Measurements from ENCODE around the gene TRPM3. TPM values are rescaled to one million over a fixed set of nuclear protein-coding genes. Genes with fewer than 3 reads are reported as not detected.

The TRPM3 gene
- total and polyA plus RNA-seq, 7 experiments from 2014 or later = not detected

DNA sequence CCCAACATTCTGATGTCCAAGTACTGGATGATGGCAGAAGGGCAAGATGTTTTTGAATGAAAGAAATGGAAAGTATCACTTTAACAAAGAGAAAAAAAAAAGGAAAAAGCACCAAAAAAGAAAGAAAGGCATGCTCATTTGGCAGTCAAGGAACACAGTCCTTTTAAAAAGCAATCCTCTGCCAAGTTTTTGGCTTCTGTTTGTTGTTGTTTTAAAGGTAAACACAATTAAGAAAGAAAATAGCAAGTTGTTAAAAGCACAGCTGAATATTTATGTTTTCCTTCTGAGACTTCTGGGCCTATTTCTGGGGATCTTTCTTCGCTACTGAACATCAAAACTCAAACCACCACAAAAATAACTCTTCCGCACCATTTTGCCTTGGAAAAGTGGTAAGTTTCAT lies 162.1 kb downstream of the TRPM3 start:
- Histone ChIP-seq H3K9me3 (ENCODE audit: control insufficient read depth in 2 of 3, low read length in 3 of 3) (no peaks in the 10 kb centered on the region), H3K4me1 (ENCODE audit: control insufficient read depth in 2 of 2, insufficient read depth in 2 of 2, low read length in 2 of 2) (no peaks in the 10 kb centered on the region), H3K27me3 (ENCODE audit: control insufficient read depth in 2 of 2, insufficient read depth in 2 of 2, low read length in 2 of 2) (no peaks in the 10 kb centered on the region), H3K27ac (ENCODE audit: low read depth, low read length) (no peak overlapping the region), H3K4me3 (ENCODE audit: low read length) (no peak overlapping the region), H3K36me3 (ENCODE audit: control insufficient read depth in 2 of 3, insufficient read depth in 3 of 3, low read length in 3 of 3) (no peaks in the 10 kb centered on the region)
- ChIA-PET POLR2A (no interaction called here), CTCF (no interaction called here)
- H3K27me3 Mint-ChIP-seq = peaks cover 0 to 12% (median 0%) of the 10 kb centered on the region in 5 donors
- no peaks in the 10 kb centered on the region for H3K4me1 Mint-ChIP-seq
- intact Hi-C loops (cut with micrococcal nuclease) = no loop called here
- ATAC-seq = no peak
- DNase-seq = no peak
- peaks cover 0 to 4% (median 0%) of the 10 kb centered on the region in 11 donors for H3K9me3 Mint-ChIP-seq
- no peak overlapping the region for H3K27ac Mint-ChIP-seq
- no peak overlapping the region for H3K4me3 Mint-ChIP-seq
- no peaks in the 10 kb centered on the region for H3K36me3 Mint-ChIP-seq

DNA sequence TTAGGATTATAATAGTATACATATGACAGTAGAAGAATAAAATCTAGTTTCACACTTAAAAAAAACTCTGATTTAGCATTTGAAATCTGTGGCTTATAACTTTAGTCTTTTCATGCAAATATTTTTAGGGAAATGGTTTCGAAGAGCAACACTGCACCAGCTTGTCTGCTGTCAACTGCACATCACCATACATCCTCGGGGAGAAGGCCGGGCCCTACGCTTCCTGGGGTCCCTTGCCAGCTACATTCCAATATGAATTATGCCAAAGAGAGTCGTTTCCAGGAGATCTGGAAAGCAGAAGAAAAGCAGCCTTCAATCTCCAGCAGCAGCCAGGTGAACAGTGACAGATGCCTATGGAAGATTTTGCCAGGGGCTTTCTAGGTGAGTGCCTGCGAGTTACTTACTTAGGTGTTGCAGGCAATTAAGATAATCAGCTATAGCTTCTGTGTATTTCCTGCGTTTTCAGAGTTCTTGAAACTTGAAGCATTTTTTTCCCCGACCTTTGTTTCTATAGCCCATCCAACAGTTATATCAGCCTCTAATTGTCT lies 166.8 kb downstream of the TRPM3 start:
- Histone ChIP-seq H3K27me3 (ENCODE audit: control insufficient read depth in 2 of 2, insufficient read depth in 2 of 2, low read length in 2 of 2) (no peaks in the 10 kb centered on the region), H3K4me1 (ENCODE audit: control insufficient read depth in 2 of 2, insufficient read depth in 2 of 2, low read length in 2 of 2) (no peaks in the 10 kb centered on the region), H3K4me3 (ENCODE audit: low read length) (no peak overlapping the region), H3K36me3 (ENCODE audit: control insufficient read depth in 2 of 3, insufficient read depth in 3 of 3, low read length in 3 of 3) (no peaks in the 10 kb centered on the region), H3K9me3 (ENCODE audit: control insufficient read depth in 2 of 3, low read length in 3 of 3) (no peaks in the 10 kb centered on the region), H3K27ac (ENCODE audit: low read depth, low read length) (no peak overlapping the region)
- no peak for DNase-seq
- Mint-ChIP-seq H3K27ac (no peak overlapping the region), H3K4me1 (no peaks in the 10 kb centered on the region), H3K27me3 (peaks cover 0 to 13% (median 4%) of the 10 kb centered on the region in 5 donors), H3K4me3 (no peak overlapping the region), H3K9me3 (peaks cover 0 to 2% (median 0%) of the 10 kb centered on the region in 11 donors), H3K36me3 (no peaks in the 10 kb centered on the region)
- POLR2A ChIA-PET = no interaction called here
- intact Hi-C loops (cut with micrococcal nuclease) = no loop called here
- CTCF ChIA-PET = no interaction called here
- no peak for ATAC-seq

DNA sequence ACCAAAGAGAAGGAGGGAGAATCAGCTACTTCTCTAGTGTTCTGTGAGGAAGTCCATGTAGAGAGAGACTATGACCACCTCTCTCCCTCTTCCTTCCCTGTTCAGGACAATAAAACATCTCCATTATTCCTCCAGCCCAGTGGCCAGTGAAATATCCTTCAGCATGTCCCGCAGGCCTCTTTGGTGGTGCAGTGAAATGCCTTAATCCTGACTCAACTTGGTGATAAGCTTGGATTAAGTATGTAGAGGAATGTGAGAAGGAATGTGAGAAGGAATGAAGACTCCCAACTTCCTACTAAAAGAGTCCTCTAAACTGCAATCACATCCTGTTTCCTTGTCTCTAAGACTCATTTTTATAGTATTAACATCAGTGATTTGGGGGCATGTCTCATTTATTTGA lies 167.3 kb downstream of the TRPM3 start:
- Mint-ChIP-seq H3K27ac (no peak overlapping the region), H3K4me3 (no peak overlapping the region), H3K36me3 (no peaks in the 10 kb centered on the region), H3K9me3 (peaks cover 0 to 1% (median 0%) of the 10 kb centered on the region in 11 donors), H3K27me3 (peaks cover 0 to 13% (median 4%) of the 10 kb centered on the region in 5 donors), H3K4me1 (no peaks in the 10 kb centered on the region)
- ATAC-seq = no peak
- Histone ChIP-seq H3K36me3 (ENCODE audit: control insufficient read depth in 2 of 3, insufficient read depth in 3 of 3, low read length in 3 of 3) (no peaks in the 10 kb centered on the region), H3K4me1 (ENCODE audit: control insufficient read depth in 2 of 2, insufficient read depth in 2 of 2, low read length in 2 of 2) (no peaks in the 10 kb centered on the region), H3K27ac (ENCODE audit: low read depth, low read length) (no peak overlapping the region), H3K9me3 (ENCODE audit: control insufficient read depth in 2 of 3, low read length in 3 of 3) (no peaks in the 10 kb centered on the region), H3K4me3 (ENCODE audit: low read length) (no peak overlapping the region), H3K27me3 (ENCODE audit: control insufficient read depth in 2 of 2, insufficient read depth in 2 of 2, low read length in 2 of 2) (no peaks in the 10 kb centered on the region)
- no peak for DNase-seq
- intact Hi-C loops (cut with micrococcal nuclease) = no loop called here
- ChIA-PET CTCF (interaction anchor here (0.6 kb wide), 1 partner anchor 627 kb away, joined by 3 read pairs; no protein-coding TSS in a partner anchor), POLR2A (no interaction called here)

DNA sequence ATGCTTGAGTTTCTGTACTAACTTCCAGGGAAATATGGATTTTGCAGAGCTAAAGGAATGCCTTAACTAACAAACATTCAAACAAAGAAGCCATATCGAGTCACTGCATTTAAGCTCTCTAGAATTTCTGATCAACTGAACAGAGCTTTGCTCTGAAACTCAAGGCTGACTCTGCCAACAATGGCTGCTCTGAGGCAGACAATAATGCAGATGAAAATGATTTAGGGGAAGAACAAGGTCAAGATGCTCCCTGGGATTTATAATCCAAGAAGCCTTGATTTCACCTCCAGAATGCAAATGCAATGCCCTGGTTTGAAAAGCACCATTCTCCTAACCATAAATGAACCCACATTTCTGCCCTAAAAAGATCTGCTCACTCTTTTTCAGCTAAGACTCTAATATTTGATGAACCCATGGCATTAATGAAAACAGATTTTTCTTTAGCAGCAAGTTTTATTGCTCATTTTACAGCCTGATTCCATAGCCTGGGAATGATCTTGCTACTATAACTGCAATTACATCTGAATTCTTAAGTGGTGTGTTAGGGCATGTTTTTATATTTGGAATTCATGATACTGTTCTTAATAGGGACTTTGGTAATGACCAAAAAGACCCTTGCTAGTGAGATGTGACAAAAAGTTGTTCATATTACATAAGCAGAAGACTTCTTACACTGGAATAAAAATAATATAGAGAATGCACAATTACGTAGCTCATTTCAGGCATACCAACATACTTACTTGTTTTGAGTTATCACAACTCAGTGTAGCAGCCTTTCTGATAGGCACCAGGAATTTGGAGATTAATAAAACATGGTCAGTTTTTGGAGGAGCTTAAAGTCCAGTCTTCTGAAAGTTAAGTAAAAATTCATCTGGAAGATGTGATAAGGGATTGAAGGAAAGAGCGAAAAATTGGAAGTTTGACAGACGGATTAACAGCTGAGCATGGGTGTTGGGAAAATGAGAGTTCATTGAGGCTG lies 169.4 kb downstream of the TRPM3 start:
- Mint-ChIP-seq H3K27me3 (peaks cover 0 to 19% (median 4%) of the 10 kb centered on the region in 5 donors), H3K4me1 (no peaks in the 10 kb centered on the region), H3K9me3 (no peaks in the 10 kb centered on the region), H3K27ac (no peak overlapping the region), H3K36me3 (no peaks in the 10 kb centered on the region), H3K4me3 (no peak overlapping the region)
- ATAC-seq (no peak), DNase-seq (no peak)
- CTCF ChIA-PET = no interaction called here
- H3K36me3 ChIP-seq (ENCODE audit: control insufficient read depth in 2 of 3, insufficient read depth in 3 of 3, low read length in 3 of 3) = no peaks in the 10 kb centered on the region
- intact Hi-C loops (cut with micrococcal nuclease) = no loop called here
- no peak overlapping the region for H3K27ac ChIP-seq (ENCODE audit: low read depth, low read length)
- H3K4me1 ChIP-seq (ENCODE audit: control insufficient read depth in 2 of 2, insufficient read depth in 2 of 2, low read length in 2 of 2) = no peaks in the 10 kb centered on the region
- POLR2A ChIA-PET = no interaction called here
- H3K27me3 ChIP-seq (ENCODE audit: control insufficient read depth in 2 of 2, insufficient read depth in 2 of 2, low read length in 2 of 2) = no peaks in the 10 kb centered on the region
- no peaks in the 10 kb centered on the region for H3K9me3 ChIP-seq (ENCODE audit: control insufficient read depth in 2 of 3, low read length in 3 of 3)
- H3K4me3 ChIP-seq (ENCODE audit: low read length) = no peak overlapping the region

DNA sequence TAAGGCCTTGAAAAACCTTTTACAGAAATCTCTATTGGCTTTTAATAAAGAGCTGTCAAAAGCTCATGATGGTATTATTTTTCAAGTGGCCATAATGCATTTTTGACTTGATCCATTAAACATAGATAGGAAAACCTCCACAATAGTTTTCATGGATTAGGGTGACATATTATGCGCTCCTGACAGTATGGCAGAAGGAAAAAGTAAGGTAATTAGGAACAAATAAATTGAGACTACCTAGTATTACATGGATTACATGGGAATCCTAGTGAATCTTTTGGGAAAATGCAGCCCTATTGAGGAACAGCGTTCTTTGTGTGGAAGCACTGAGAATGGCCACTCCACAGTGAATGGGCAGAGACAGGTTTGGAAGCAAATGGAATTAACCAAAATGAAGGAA lies 171.2 kb downstream of the TRPM3 start:
- no peaks in the 10 kb centered on the region for H3K4me1 Mint-ChIP-seq
- intact Hi-C loops (cut with micrococcal nuclease) = no loop called here
- Histone ChIP-seq H3K36me3 (ENCODE audit: control insufficient read depth in 2 of 3, insufficient read depth in 3 of 3, low read length in 3 of 3) (no peaks in the 10 kb centered on the region), H3K9me3 (ENCODE audit: control insufficient read depth in 2 of 3, low read length in 3 of 3) (no peaks in the 10 kb centered on the region), H3K4me3 (ENCODE audit: low read length) (no peak overlapping the region), H3K4me1 (ENCODE audit: control insufficient read depth in 2 of 2, insufficient read depth in 2 of 2, low read length in 2 of 2) (no peaks in the 10 kb centered on the region), H3K27ac (ENCODE audit: low read depth, low read length) (no peak overlapping the region), H3K27me3 (ENCODE audit: control insufficient read depth in 2 of 2, insufficient read depth in 2 of 2, low read length in 2 of 2) (no peaks in the 10 kb centered on the region)
- H3K36me3 Mint-ChIP-seq = no peaks in the 10 kb centered on the region
- DNase-seq (no peak), ATAC-seq (no peak)
- no peaks in the 10 kb centered on the region for H3K9me3 Mint-ChIP-seq
- H3K27ac Mint-ChIP-seq = no peak overlapping the region
- ChIA-PET CTCF (no interaction called here), POLR2A (no interaction called here)
- H3K4me3 Mint-ChIP-seq = no peak overlapping the region
- H3K27me3 Mint-ChIP-seq = peaks cover 0 to 19% (median 5%) of the 10 kb centered on the region in 5 donors

GRCh38 chr9:70949239-70949638 lies 172.2 kb downstream of the TRPM3 start:
- CTCF ChIA-PET = no interaction called here
- Histone ChIP-seq H3K27ac (ENCODE audit: low read depth, low read length) (no peak overlapping the region), H3K27me3 (ENCODE audit: control insufficient read depth in 2 of 2, insufficient read depth in 2 of 2, low read length in 2 of 2) (no peaks in the 10 kb centered on the region), H3K4me3 (ENCODE audit: low read length) (no peak overlapping the region), H3K4me1 (ENCODE audit: control insufficient read depth in 2 of 2, insufficient read depth in 2 of 2, low read length in 2 of 2) (no peaks in the 10 kb centered on the region), H3K36me3 (ENCODE audit: control insufficient read depth in 2 of 3, insufficient read depth in 3 of 3, low read length in 3 of 3) (no peaks in the 10 kb centered on the region), H3K9me3 (ENCODE audit: control insufficient read depth in 2 of 3, low read length in 3 of 3) (no peaks in the 10 kb centered on the region)
- no peak for DNase-seq
- no peak for ATAC-seq
- H3K27ac Mint-ChIP-seq = no peak overlapping the region
- no peaks in the 10 kb centered on the region for H3K4me1 Mint-ChIP-seq
- POLR2A ChIA-PET = no interaction called here
- H3K27me3 Mint-ChIP-seq = peaks cover 4 to 19% (median 7%) of the 10 kb centered on the region in 5 donors
- no peaks in the 10 kb centered on the region for H3K9me3 Mint-ChIP-seq
- H3K4me3 Mint-ChIP-seq = no peak overlapping the region
- H3K36me3 Mint-ChIP-seq = no peaks in the 10 kb centered on the region
- intact Hi-C loops (cut with micrococcal nuclease) = no loop called here

- peaks cover 5 to 19% (median 9%) of the 10 kb centered on the region in 5 donors for H3K27me3 Mint-ChIP-seq
- peaks cover 0 to 3% of the 10 kb centered on the region in 2 donors for H3K27me3 ChIP-seq (ENCODE audit: control insufficient read depth in 2 of 2, insufficient read depth in 2 of 2, low read length in 2 of 2)
- no peak for DNase-seq
- no peaks in the 10 kb centered on the region for H3K4me1 ChIP-seq (ENCODE audit: control insufficient read depth in 2 of 2, insufficient read depth in 2 of 2, low read length in 2 of 2)
- POLR2A ChIA-PET = no interaction called here
- no peaks in the 10 kb centered on the region for H3K9me3 Mint-ChIP-seq
- CTCF ChIA-PET = no interaction called here
- no peaks in the 10 kb centered on the region for H3K36me3 Mint-ChIP-seq
- no peak overlapping the region for H3K27ac Mint-ChIP-seq
- H3K4me1 Mint-ChIP-seq = no peaks in the 10 kb centered on the region
- intact Hi-C loops (cut with micrococcal nuclease) = no loop called here
- ATAC-seq = no peak
- no peak overlapping the region for H3K27ac ChIP-seq (ENCODE audit: low read depth, low read length)
- H3K4me3 Mint-ChIP-seq = no peak overlapping the region
- no peaks in the 10 kb centered on the region for H3K9me3 ChIP-seq (ENCODE audit: control insufficient read depth in 2 of 3, low read length in 3 of 3)
- no peaks in the 10 kb centered on the region for H3K36me3 ChIP-seq (ENCODE audit: control insufficient read depth in 2 of 3, insufficient read depth in 3 of 3, low read length in 3 of 3)
- H3K4me3 ChIP-seq (ENCODE audit: low read length) = no peak overlapping the region
Measured at GRCh38 chr9:70948744-70949143, 172.7 kb downstream of the TRPM3 start.
